KBM-7 (cell line): ENCODE data around the gene TTC23L.

Experiments
- DNase-seq: peaks from one replicate; pipeline ENCODE4 v3.0.0-alpha.2; 2015
- in situ Hi-C: fragments of 300-500 bp; cut with MboI; formaldehyde crosslinking; loops from 2 replicates; pipeline ENCODE4 v1.14.3; 2020; ENCODE audit warnings: low sequenced_read_pairs, low pct_unique_long_range_greater_than_20kb, mixed read lengths

The TTC23L gene

DNA sequence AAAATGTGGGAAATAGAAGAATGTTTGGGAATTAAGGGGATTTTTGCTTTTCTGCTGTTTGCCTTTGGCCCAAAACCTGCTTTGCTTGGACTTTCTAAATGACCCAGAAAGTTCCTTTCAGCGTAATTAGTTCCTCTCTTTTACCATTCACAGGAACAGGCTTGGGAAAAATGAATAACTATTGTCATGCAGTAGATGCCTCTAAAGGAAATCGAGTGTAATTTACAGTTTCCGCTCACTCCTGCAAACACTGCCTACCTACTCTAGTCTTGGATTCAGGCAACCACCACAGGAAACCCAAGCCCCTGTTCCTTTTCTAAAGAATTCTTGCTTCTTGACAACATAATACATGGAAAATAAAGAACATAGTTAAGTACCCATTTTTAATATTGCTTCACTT is 25.0 kb downstream of the TTC23L start:
- in situ Hi-C loops, result no loop called here
- DNase-seq, result peak; percentile 68

DNA sequence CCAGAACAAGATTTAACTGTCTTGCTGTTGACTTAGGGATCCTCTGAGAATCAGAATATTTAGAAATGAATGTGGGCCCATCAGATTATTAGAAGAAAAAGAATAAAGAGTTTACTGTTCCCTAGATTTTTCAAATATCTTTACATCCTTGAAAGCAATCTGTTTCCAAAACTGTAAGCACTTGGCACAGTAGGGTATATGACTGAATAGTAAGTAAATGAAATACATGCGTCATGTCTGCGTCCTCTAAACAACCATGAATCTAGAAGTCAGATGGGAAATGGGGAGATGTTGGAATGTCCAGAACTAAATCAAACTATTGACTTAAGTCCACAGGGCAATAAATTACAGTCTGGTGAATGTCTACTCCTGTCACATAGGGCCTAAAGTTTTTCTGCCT is 26.1 kb downstream of the TTC23L start:
- in situ Hi-C loops, result no loop called here
- no peak for DNase-seq

DNA sequence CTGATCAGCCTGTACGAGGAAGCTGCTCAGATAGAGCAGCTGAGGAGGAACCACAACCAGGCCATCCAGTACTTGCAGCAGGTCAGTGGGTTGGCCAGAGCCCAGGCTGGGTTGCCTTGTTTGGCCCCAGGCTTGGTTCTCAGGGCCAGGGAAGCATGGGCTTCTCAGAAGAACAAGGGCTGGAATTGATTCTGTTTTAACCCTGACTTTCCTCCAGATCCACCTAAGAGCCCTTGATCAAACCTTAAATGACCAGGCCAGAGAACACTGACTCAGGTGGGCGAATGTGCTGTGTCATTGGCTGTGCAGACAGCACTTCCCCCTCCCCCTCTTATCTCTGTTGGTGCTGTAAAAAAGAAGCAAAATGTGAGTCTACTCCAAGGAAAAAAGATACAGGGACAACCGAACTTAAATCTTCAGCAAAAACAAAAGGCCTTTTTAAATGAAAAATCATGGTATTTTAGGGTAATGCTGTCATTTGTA is 28.1 kb downstream of the TTC23L start:
- in situ Hi-C loops, result no loop called here
- DNase-seq, result peak; percentile 6

DNA sequence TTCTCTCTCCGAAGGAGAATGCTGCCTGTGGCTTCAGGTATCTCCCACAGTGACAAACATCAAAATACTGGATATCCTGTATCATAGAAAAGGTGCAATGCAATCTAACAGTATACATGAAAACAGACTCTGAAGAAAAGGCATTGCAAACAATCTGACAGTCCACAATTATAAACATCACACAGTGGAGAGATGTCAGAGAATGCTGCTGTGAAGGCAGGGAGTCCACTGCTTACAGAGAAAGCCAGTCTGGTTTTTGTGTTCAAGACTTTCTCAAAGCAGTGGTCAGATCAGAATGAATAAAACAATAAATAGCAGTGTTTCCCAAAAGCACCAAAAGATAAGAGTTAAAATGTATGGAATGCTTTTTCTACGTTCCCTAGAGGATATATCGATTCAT is 28.7 kb downstream of the TTC23L start:
- in situ Hi-C loops, result no loop called here
- DNase-seq, result no peak

DNA sequence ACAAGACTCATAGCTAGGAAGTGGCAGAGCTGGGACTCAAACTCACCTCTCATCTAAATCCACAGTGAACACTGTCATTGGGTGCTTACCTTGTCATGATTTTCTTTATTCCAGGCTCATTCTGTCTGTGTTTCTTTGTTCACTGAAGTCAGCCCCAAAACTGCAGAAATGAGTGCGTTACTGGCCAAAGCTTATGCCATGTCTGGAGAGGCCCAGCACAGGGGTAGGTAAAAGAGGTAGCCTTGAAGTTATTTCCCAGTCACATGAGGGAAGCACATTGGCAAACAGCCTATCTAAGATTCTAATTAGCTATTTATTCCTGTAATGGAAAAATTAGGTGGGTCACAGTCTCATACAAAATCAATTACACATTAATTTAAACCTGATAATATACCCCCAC is 29.8 kb downstream of the TTC23L start:
- in situ Hi-C loops, result no loop called here

DNA sequence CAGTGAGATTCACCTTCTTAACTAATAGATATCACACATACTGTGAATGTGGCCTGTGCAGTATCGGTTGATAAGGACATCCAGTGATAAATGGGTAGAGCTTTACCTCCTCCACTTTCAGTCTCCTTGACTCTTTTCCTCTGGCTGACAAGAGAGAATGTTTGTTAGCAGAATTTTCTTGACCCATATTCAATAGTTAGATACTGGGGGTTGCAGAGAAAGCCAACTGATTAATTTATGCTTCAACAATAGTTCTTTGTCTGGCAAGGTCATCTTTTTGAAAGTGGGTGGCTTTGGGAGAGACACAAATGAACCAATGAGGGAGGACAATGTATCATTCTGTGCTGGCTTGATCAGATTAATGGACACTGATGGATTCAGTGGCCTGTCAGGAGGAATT is 30.3 kb downstream of the TTC23L start:
- in situ Hi-C loops, result no loop called here
- DNase-seq, result no peak

More for the DNA sequence above, 29.8 kb downstream of the TTC23L start:
- no peak for DNase-seq

DNA sequence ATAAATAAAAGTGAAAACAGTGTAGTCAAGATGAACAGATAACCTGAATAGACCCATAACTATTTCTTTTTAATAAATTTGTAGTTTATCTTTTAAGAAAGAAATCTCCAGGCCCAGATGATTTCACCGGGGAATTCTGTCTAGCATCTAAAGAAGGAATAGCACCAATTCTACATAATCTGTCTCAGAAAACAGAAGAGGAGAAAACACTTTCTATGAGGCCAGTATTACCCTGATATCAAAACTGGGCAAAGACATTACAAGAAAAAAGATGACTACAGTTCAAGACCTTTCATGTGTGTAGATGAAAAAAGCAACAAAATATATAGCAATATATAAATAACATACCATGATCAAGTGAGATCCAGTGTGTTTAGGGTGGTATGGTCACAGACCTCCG is 31.4 kb downstream of the TTC23L start:
- DNase-seq, result no peak
- in situ Hi-C loops, result no loop called here

DNA sequence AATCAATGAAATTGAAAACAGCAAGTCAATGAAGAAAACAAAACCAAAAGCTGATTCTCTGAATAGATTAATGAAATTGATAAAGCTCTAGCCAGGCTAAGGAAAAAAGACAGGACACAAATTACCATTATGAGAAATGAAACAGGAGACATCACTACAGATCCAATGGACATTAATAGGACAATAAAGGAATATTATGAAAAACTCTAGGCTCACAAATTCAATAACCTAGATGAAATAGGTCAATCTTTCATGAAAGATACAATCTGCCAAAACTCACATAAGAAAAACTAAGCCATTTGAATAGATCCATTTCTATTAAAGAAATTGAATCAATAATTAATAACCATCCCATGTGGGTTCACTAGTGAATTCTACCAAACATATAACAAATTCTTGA is 37.3 kb downstream of the TTC23L start:
- in situ Hi-C loops, result loop anchor here (25.0 kb wide), 1 partner anchor 389 kb away; no protein-coding TSS in a partner anchor
- no peak for DNase-seq

DNA sequence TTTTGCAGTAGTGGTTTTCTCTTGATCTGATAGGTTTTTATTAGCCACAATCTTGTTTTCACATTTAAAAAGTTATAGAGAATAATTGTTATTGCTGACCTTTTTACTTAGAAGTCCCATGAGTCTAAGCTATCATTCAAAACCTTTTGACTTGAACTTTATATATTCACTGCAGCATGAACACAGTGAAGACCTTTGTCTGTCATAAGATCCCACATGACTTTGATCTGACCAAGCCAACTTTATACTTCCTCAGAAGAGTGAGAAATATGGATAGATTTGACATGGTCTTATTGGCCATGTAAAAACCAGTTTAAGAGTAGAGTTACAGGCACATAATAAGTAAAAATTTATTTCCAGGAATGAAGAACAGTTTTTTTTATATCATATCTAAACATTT is 42.3 kb downstream of the TTC23L start:
- in situ Hi-C loops, result loop anchor here (25.0 kb wide), 1 partner anchor 394 kb away; no protein-coding TSS in a partner anchor
- DNase-seq, result no peak

DNA sequence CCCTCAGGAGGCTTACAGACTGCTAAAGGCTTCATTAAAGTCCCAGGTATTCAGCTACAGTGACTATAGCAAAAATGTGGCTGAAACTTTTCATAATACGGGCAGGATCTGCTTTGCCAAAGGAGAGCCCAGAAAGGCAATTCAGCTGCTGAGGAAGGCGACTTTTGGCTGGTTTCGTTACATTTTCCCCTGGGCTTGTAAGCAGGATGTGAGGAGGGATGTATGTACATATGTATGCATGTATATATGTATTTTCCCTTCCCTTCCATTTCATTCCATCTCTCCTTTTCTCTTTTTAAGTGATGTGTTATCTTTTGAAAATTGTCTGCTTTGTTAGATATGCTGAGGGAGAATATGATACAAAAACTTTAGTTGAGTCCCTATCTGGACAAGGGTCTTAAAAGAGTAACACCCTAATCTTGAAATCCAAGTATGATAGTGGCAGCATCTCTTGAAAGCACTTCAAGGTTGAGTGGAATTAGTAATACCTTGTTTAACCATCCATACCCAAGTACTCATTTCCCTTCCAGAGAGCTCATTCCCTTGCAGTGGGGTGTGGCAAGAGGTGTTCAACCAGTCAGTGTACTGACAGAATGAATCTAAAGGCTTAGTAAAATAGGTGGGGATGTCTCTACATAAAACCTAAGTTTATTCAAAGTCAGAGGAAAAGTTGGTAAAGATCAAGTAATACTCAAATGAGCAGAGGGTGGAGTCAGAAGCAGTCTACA is 47.6 kb downstream of the TTC23L start:
- in situ Hi-C loops, result loop anchor here (25.0 kb wide), 1 partner anchor 399 kb away; no protein-coding TSS in a partner anchor
- no peak for DNase-seq

DNA sequence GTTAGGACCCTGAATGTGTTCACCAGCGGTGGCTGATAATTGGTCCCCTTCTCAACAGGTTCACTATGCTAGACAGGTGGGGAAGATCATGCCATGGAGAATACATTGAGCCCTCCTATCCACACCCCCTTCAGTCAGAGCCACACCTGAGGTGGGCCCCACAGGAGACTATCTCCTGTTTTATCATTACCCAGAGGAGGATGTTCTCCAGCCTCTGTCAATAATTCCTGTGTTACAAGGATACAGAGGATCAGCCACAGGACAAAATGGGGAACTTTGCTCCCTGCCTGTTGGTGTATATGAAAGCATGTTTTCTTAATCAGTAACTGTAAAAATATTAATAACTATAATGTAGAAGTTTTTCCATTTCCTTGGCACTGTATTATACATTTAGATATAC is 50.4 kb downstream of the TTC23L start:
- in situ Hi-C loops, result loop anchor here (25.0 kb wide), 1 partner anchor 402 kb away; no protein-coding TSS in a partner anchor
- no peak for DNase-seq

DNA sequence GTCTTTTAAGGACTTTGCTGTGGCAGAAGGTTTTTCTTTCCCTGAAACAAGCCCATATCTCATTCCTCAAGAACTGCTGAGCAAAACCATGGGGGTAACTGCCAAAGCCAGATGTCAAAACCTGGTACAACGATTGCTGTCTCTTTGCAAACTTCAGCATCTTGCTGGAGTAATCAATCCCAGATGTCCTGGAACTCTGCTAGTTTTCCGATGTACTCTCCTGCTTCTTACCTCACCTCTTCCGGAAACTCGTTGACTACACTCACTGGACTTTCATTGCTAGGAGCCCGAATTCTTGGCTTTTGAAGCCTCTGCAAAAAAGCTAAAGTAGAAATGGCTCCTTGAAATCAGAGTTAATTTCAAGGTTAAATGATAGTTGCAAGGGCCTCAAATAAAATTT is 53.0 kb downstream of the TTC23L start:
- DNase-seq, result no peak
- in situ Hi-C loops, result loop anchor here (25.0 kb wide), 1 partner anchor 405 kb away; no protein-coding TSS in a partner anchor

DNA sequence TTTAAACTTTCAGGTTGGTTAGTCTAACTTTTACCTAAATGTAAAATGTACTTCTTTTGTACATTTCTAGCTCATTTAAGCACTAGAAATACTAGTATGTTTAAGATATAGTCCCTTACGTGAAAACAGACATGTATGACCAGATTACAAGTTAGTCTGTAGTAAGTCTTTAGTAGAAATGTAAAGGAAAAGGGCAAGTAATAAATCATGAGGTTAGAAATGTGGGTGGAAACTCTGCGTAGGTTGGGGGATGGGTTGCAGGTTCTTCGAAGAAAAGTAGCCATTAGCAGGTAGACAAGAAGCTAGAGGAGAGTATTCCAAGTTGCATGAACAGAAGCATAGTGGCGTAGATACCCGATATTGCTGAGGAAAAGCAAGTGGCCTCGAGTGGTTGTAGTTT is 53.5 kb downstream of the TTC23L start:
- no peak for DNase-seq
- in situ Hi-C loops, result loop anchor here (25.0 kb wide), 1 partner anchor 405 kb away; no protein-coding TSS in a partner anchor

DNA sequence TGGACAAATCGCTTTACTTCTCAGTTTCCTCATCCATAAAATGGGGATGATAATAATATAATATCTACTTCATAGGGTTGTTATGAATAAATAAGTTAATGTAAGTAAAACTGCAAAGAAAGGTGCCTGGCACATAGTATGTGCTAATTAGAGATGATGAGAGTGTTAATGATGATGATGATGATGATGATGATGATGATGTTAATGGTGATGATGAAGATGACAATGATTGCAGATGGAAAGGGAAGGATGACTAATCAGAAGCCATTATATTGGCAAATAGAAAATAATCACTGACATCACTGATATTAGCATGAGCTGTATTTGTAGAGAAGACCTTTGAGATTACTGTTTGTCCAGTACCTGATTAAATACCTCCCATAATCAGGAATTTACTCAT is 55.8 kb downstream of the TTC23L start:
- DNase-seq, result no peak
- in situ Hi-C loops, result loop anchor here (25.0 kb wide), 1 partner anchor 407 kb away; no protein-coding TSS in a partner anchor

DNA sequence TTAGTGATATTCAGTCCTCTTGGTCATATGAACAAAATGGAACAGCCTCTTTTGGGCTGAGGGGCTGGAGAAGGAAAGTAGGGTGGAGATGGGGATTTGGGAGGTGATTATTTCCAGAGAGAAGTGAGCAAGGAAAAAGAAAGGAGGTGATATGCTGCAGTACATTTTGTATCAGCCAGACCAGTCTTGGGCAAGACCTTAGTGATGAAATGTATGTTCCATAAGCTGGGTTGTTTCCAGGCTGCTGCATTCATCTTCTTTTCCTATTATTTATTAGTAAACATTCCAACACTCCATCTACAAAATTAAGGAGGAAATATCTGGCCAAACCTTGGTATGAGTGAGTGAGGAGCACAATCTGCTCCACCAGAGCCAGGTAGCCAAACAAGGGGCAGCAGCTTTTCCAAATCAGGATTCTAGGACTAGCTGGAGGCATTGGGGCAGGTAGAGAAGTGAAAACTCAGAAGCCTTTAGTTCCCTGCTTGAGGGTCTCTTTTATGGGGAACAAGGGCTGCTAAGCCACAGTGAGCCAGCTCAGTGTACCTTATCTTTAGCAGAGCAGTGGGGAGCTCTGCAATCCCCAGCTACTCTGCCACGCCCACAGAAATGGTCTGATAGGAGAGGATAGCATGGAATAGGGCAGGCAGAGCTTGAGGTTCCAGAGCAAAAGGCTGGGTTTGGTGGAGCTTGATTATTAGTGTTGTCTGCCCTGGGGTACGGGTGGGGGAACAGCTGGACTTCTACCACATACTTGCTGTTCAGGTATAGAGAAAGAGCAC is 56.9 kb downstream of the TTC23L start:
- in situ Hi-C loops, result loop anchor here (25.0 kb wide), 1 partner anchor 409 kb away; no protein-coding TSS in a partner anchor

DNA sequence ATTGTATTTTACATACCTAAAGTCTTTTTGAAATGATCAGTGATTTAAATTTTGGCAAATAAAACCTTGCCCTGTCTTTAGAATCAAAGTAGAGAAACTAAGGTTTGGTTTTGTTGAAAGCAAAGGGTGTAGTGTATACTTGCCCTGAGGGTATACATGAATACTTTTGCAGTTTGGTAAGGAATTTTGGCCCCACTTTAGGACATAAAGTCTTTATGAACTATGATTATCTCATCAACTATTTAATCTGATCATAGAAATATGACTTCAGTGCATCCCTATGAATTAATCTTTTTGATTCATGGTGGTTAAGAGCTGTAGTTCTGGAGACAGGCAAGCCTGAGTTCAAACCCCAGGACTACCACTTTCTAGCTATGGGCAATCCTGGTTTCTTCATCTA is 58.7 kb downstream of the TTC23L start:
- in situ Hi-C loops, result loop anchor here (25.0 kb wide), 1 partner anchor 410 kb away; no protein-coding TSS in a partner anchor
- no peak for DNase-seq

More for the DNA sequence above, 56.9 kb downstream of the TTC23L start:
- DNase-seq, result no peak

DNA sequence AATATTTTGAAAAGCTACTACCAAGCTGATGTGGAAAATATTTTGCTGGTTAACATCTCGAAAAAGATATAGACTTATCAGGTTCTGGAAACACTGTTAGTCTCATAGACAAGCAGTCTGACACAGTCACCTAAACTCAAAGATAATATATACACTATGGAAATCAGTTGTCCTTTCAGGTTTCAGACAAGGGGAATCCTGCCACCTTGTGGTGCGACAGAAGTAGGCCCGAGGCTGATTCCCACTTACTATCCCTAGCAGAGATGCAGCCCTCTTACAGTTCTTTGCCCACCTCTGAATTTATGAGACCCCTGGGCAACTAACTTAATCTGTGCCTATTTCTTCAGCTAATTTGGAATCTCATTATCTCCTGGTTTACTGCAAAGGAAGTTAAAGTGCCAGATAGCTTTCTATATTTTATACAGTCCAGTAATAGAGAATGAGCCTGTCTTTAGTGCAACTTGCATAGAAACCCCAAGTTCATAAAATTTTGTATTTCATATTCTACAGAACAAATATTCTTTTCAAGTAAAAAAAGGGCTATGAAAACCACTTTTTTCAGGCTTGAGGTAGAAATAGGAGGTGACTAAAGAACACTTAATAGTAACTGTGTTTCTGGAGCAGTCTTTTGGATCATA is 59.4 kb downstream of the TTC23L start:
- peak; percentile 74 for DNase-seq
- in situ Hi-C loops, result loop anchor here (25.0 kb wide), 1 partner anchor 411 kb away; no protein-coding TSS in a partner anchor

DNA sequence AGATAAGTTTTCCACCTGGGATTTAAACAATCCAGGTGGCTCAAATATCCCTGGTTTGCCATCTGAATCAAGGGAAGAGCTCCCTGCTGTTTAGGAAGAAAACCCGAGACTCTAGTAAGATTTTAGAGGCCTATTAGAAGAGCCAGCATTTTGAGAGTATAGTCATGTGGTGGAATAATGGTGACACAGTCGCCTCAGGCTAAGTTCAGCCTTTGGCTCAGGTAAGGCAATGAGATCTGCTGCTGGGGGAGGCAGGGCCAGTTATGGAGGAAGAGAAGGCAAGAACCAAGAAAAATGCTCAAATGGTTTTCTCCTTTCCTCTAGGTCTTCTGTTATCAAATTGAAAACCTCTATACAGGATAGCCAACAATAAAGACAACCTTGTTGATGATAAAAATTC is 60.1 kb downstream of the TTC23L start:
- in situ Hi-C loops, result loop anchor here (25.0 kb wide), 1 partner anchor 412 kb away; no protein-coding TSS in a partner anchor
- no peak for DNase-seq

DNA sequence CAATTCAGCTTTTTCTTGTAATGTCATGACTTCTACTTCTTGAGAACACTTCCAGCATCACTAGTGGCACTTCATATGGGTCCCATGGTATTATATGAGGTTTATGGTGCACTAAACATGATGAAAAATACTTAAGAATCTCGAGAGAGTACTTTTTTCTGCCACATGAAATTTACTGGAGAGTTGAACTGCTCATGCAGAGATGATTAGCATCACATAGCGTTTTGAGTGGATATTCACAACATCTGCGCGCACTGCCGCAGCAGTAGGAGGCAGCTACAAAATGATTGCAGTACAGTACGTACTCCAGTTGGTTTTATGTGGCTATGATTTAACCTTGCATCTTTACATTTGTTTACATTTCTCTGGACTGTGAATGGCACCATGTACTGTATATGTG is 61.7 kb downstream of the TTC23L start:
- in situ Hi-C loops, result no loop called here
- no peak for DNase-seq
